ENCODE data around the gene GRB2. TPM values are rescaled to one million over a fixed set of nuclear protein-coding genes. Genes with fewer than 3 reads are reported as not detected.

Gene GRB2
- total RNA-seq, 2 donors from 2014 or later, result 120 to 144 TPM

GRCh38 chr17:75338335-75338734 is 67.1 kb downstream of the GRB2 start:
- no peak for ATAC-seq (ENCODE audit: insufficient number of reproducible peaks, low FRiP score, low read depth)
- DNase-seq (ENCODE audit: low spot score), result no peak
- Histone ChIP-seq H3K4me3 (no peak overlapping the region), H3K36me3 (no peaks in the 10 kb centered on the region), H3K9me3 (no peaks in the 10 kb centered on the region), H3K4me1 (ENCODE audit: control insufficient read depth in 1 of 2, low read depth in 2 of 2) (peaks cover 18 to 26% of the 10 kb centered on the region in 2 donors), H3K27me3 (replicated peaks; ENCODE audit: insufficient read depth) (no peaks in the 10 kb centered on the region), H3K27ac (no peak overlapping the region)
- TF ChIP-seq CTCF (IDR thresholded peaks at IDR 0.05), result no peak

GRCh38 chr17:75335315-75335714 is 70.2 kb downstream of the GRB2 start:
- ATAC-seq (ENCODE audit: insufficient number of reproducible peaks, low FRiP score, low read depth) (no peak), DNase-seq (ENCODE audit: low spot score) (no peak)
- H3K27ac ChIP-seq, result no peak overlapping the region

GRCh38 chr17:75334723-75335122 is 70.8 kb downstream of the GRB2 start:
- no peak overlapping the region for H3K4me3 ChIP-seq
- DNase-seq (ENCODE audit: low spot score), result no peak
- no peak for ATAC-seq (ENCODE audit: insufficient number of reproducible peaks, low FRiP score, low read depth)
- TF ChIP-seq CTCF (IDR thresholded peaks at IDR 0.05), result no peak
- H3K9me3 ChIP-seq, result no peaks in the 10 kb centered on the region
- H3K4me1 ChIP-seq (ENCODE audit: control insufficient read depth in 1 of 2, low read depth in 2 of 2), result peaks cover 0 to 10% of the 10 kb centered on the region in 2 donors
- H3K27ac ChIP-seq, result no peak overlapping the region
- H3K27me3 ChIP-seq (replicated peaks; ENCODE audit: insufficient read depth), result no peaks in the 10 kb centered on the region
- H3K36me3 ChIP-seq, result peaks cover 2% of the 10 kb centered on the region

More at GRCh38 chr17:75335315-75335714, 70.2 kb downstream of the GRB2 start:
- peaks cover 1 to 10% of the 10 kb centered on the region in 2 donors for H3K4me1 ChIP-seq (ENCODE audit: control insufficient read depth in 1 of 2, low read depth in 2 of 2)
- no peak for TF ChIP-seq CTCF (IDR thresholded peaks at IDR 0.05)
- H3K4me3 ChIP-seq, result no peak overlapping the region
- no peaks in the 10 kb centered on the region for H3K36me3 ChIP-seq
- H3K9me3 ChIP-seq, result no peaks in the 10 kb centered on the region
- no peaks in the 10 kb centered on the region for H3K27me3 ChIP-seq (replicated peaks; ENCODE audit: insufficient read depth)

GRCh38 chr17:75331671-75332070 is 73.8 kb downstream of the GRB2 start:
- ATAC-seq (ENCODE audit: insufficient number of reproducible peaks, low FRiP score, low read depth) (no peak), DNase-seq (ENCODE audit: low spot score) (no peak)
- Histone ChIP-seq H3K9me3 (no peaks in the 10 kb centered on the region), H3K36me3 (peaks cover 2% of the 10 kb centered on the region), H3K27me3 (replicated peaks; ENCODE audit: insufficient read depth) (no peaks in the 10 kb centered on the region), H3K27ac (no peak overlapping the region), H3K4me1 (ENCODE audit: control insufficient read depth in 1 of 2, low read depth in 2 of 2) (peaks cover 1 to 3% of the 10 kb centered on the region in 2 donors), H3K4me3 (no peak overlapping the region)
- no peak for TF ChIP-seq CTCF (IDR thresholded peaks at IDR 0.05)

- DNase-seq (ENCODE audit: low spot score), result no peak
- Histone ChIP-seq H3K27me3 (replicated peaks; ENCODE audit: insufficient read depth) (no peaks in the 10 kb centered on the region), H3K9me3 (no peaks in the 10 kb centered on the region), H3K27ac (no peak overlapping the region), H3K4me1 (ENCODE audit: control insufficient read depth in 1 of 2, low read depth in 2 of 2) (peaks cover 3 to 21% of the 10 kb centered on the region in 2 donors), H3K36me3 (peaks cover 2% of the 10 kb centered on the region), H3K4me3 (no peak overlapping the region)
- no peak for ATAC-seq (ENCODE audit: insufficient number of reproducible peaks, low FRiP score, low read depth)
- TF ChIP-seq CTCF (IDR thresholded peaks at IDR 0.05), result no peak
Observed at GRCh38 chr17:75327757-75328156, 77.7 kb downstream of the GRB2 start.

Data from thoracic aorta (tissue), 2 donors.